LoVo (cell line): ENCODE data around the gene MANSC1.
"Not testable (repeated sequence)": the region's sequence is repeated elsewhere in the genome, so short reads cannot be mapped to it uniquely, and the experiment has no call there.

ENCODE experiments used
- DNase-seq: peaks from one replicate; pipeline ENCODE4 v3.0.0-alpha.2; 2016; ENCODE audit warnings: low spot score

MANSC1 gene

GRCh38 chr12:12323591-12323990, 26.5 kb downstream of the MANSC1 start:
- no peak for DNase-seq

GRCh38 chr12:12323118-12323517, 26.9 kb downstream of the MANSC1 start:
- no peak for DNase-seq

DNA sequence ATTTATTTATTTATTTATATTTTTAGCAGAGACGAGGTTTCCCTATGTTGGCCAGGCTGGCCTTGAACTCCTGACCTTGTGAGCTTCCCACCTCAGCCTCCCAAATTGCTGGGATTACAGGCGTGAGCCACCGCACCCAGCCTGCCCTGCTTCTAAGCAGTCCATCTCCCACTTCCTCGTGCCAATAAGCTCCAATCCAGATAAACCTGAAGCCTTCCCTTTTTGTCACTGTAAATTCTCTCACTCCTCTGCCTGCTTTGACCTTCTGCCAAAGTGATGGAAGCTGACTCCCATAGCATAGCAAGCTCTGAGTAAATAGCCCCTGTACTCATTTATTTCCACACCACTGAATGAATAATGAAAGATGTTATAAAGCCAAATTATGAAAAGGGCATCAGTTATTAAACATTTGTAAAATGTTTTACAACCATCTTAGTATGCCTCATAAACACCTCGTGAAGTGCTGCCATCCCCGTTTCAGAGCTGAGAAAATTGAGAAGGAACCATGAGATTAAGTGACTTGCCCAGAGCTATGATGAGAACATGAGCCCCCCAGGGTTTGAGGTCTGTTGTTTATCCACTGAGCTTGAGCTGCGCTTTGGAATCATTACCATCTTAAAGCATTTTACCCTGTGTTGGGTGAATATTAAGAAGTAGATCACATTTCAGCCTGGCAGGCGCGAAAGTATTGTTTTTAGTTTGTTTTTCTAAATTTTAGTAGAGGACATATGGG, 30.4 kb downstream of the MANSC1 start:
- peak; percentile 55 for DNase-seq

DNA sequence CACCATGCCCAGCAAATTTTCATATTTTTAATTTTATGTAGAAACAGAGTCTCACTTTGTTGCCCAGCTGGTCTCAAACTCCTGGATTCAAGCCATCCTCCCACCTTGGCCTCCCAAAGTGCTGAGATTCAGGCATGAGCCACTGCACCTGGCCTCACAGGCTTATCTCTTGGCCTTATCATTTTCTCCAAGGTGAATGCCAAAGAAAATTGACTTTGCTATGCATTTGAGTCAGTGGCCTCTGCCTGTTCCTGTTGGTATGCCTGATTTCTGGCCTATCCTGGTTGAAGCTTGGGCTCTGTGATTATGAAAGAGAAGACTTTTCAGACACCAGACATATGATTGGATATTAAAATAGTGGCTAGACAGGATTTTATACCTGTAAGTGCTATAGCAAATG, 34.2 kb downstream of the MANSC1 start:
- DNase-seq = no peak

- not testable (repeated sequence) for DNase-seq
These were observed 39.3 kb downstream of the MANSC1 start for GRCh38 chr12:12310695-12311094.

DNA sequence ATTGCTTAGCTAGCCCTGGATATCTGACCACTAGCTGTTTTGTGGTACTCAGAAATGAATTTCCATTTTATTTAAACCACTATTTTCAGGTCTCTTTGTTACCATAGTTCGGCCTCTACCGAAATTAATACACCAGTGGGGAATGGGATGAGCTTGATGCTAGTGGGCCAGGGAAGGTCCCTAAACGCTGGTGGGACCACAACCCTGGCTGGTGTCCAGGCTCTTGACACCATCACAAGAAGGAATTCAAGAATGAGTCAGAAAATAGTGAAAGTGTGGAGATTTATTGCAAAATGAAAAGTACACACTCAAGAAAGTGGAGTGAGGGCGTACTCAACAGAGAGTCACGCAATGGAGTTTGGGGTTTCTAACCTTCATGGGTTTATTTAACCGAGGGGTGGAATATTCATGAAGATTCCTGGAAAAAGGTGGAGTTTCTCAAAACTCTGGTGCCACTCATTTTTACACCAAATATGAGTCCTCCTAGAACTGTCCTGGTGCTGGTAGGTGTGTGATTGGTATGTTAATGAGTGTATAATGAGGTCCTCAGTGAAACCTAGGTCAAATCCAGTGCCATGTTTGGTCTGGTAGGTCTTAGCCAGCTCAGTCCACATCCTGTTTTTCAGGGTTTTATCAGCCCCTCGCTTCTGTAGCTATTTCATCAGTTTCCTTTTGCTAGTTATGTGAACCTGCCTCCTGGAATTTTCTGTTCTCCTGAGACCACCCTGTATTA, 44.3 kb downstream of the MANSC1 start:
- no peak for DNase-seq

DNA sequence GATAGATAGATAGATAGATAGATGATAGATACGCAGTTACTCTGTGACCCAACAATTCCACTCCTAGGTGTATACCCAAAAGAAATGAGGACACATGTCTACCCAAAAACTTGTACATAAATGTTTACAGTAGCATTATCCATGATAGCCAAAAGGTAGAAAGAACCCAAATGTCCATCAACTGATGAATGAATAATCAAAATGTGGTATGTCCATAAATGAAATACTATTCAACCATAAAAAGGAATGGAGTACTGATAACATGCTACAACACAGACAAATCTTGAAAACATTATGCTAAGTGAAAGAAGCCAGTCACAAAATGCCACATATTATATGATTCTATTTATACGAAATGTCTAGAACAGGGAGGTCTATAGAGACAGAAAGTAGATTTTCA, 47.1 kb downstream of the MANSC1 start:
- DNase-seq = no peak

- no peak for DNase-seq
These were observed 48.9 kb downstream of the MANSC1 start for GRCh38 chr12:12301122-12301521.

DNA sequence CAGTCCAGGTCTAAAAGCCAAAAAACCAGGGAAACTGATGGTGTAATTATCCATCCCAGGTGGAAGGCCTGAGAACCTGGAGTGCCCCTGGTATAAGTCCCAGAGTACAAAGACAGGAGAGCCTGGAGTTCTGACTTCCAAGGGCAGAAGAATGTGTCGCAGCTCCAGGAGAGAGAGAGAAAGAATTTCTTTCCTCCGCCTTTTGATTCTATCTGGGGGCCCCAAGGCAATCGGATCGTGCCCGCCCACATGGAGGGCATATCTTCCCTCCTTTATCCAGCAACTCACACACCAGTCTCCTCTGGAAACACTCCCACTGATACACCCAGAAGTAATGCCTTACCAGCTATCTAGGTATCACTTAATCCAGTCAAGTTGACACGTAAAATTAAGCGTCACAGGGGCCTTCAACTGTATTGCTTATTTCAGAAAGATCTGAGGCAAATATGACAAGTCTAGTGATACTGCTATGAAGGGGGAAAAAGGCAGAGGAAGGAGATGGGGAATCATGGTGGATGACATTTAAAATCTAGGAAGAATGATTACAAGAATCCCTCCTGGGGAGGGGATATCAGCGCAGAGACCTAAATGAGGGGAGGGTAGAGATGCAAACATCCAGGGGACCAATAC, 52.7 kb downstream of the MANSC1 start:
- DNase-seq = no peak

DNA sequence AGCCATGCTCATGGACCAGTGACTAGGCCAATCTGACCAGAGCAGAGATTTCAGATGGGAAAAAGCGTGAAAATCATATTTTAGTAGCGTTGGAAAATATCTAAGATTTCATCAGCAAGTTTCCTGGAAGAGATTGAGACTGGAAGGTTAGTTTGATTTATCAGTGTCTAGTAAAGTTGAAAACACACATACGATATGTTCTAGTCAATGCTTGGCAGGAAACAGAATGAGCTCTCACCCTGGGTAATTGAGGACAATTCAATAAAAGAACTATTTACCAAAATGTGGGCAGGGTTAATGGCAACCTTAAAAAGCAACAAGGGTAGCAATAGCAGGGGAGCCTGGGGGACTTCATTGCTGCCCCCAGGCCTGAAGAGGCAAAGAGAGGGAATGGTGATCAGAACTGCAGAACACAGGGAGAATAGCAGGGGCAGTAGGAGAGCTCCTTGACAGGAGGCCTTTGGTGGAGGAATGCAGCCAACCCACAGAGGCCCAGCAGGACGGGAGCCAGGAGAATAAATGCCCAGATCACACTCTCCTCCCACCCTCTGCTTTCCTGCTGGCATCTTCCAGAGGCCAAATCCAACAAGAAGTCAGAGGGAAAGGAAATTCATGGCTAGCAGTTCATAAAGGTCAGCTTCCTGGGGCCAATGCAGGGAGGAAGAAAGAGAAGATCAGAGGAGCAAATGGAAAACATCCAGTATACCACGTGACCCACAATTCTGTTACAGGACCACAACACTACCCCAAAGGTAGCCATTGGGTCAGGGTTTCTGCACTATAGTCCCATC, 55.6 kb downstream of the MANSC1 start:
- DNase-seq = no peak

DNA sequence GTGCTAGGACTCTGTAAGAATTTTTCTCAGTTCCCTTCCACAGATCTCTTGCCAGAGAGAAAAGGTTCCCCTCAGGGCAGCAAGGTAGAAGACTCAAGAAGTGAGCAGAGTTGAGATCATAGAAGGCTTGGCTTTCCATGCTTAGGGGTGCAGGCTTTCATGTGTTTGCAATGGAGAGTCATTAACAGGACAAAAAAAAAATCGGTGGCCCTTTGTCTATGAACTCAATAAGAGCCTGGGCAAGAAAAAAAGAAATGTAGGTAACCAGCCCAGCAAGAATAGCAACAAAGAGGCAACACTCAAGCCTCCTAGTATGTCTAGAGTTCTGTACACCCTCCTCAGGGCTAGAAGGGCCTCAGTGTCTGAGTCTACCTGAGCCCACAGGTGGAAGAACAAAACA, 59.8 kb downstream of the MANSC1 start:
- DNase-seq = no peak

DNA sequence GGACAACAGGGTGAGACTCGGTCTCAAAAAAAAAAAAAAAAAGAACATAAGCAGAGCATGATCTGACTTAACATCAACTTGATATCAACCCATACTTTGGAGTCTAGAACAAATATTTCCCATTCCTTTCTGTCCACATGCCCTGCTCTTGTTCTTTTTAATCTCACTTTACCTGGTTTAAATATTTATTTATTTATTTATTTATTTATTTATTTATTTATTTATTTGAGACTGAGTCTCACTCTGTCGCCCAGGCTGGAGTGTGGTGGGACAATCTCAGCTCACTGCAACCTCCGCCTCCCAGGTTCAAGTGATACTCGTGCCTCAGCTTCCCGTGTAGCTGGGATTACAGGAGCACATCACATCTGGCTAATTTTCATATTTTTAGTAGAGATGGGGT, 63.6 kb downstream of the MANSC1 start:
- DNase-seq = no peak

GRCh38 chr12:12282761-12283425, 67.1 kb downstream of the MANSC1 start:
- DNase-seq = peak; percentile 44

DNA sequence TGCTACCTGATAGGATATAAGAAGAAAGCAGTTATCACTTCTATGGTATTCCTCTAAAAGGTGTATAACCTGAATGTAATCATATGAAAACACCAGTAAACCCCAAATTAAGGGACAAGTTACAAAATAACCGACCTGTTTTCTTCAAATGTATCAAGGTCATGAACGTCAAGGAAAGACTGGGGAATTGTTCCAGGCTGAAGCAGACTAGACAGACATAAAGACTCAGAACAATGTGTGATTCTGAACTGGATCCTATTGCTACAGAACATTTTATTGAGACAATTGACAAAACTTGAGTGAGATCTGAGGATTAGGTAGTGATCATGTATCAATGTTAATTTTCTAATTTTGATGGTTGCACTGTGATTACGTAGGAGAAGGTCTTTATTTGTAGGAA, 67.8 kb downstream of the MANSC1 start:
- DNase-seq = no peak

- no peak for DNase-seq
These were observed 68.9 kb downstream of the MANSC1 start for GRCh38 chr12:12281134-12281533.

DNA sequence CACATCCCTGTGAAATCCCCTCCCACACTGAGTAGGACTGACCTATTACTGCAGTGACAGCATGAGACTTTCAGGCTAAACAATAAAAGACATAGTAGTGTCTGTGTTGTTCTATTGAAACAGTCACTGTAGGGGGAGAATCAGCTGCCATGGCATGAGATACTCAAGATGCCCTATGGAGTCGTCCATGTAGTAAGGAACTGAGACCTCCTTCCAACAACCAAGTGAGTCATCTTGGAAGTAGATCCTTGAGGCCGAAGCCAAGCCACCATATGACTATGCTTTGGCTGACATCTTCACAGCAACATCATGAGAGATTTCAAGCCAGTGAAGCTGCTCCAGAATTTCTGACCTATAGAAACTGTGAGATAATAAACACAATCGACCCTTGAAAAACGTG, 71.1 kb downstream of the MANSC1 start:
- DNase-seq = no peak
